GM18870 (cell line): Measurements from ENCODE around the gene ANKRD18A.
A peak's percentile ranks its signal among the peaks of the same experiment; 100 is the strongest.

Source experiments
- ATAC-seq: cut with Tn5 transposase; IDR thresholded peaks from one replicate; pipeline ENCODE4 v1.9.1; 2021; ENCODE audit warnings: moderate library complexity; ENCODE audit not compliant: unreplicated experiment

The ANKRD18A gene

GRCh38 chr9:38620483-38621433, at the start of gene ANKRD18A:
ANKRD18A (minus strand) TSS chr9:38620596; CDS start chr9:38620285, 311 bp downstream.
- peak; percentile 60 for ATAC-seq

- ATAC-seq = no peak
Measured at GRCh38 chr9:38668791-38669466, 48.5 kb upstream of the ANKRD18A start.

GRCh38 chr9:38662763-38663593, 42.6 kb upstream of the ANKRD18A start:
- ATAC-seq = no peak

GRCh38 chr9:38659538-38659937, 39.1 kb upstream of the ANKRD18A start:
- no peak for ATAC-seq

GRCh38 chr9:38656896-38657295, 36.5 kb upstream of the ANKRD18A start:
- no peak for ATAC-seq

- no peak for ATAC-seq
Measured at GRCh38 chr9:38652486-38652885, 32.1 kb upstream of the ANKRD18A start.

- no peak for ATAC-seq
Measured at GRCh38 chr9:38652044-38652443, 31.6 kb upstream of the ANKRD18A start.

- ATAC-seq = no peak
Measured at GRCh38 chr9:38651400-38652042, 31.1 kb upstream of the ANKRD18A start.

- ATAC-seq = no peak
Measured at GRCh38 chr9:38650564-38650963, 30.2 kb upstream of the ANKRD18A start.

GRCh38 chr9:38649731-38650363, 29.5 kb upstream of the ANKRD18A start:
- ATAC-seq = no peak

- ATAC-seq = no peak
Measured at GRCh38 chr9:38644601-38645000, 24.2 kb upstream of the ANKRD18A start.

- no peak for ATAC-seq
Measured at GRCh38 chr9:38643815-38644173, 23.4 kb upstream of the ANKRD18A start.

- ATAC-seq = no peak
Measured at GRCh38 chr9:38642951-38643814, 22.8 kb upstream of the ANKRD18A start.

- ATAC-seq = no peak
Measured at GRCh38 chr9:38641985-38642864, 21.8 kb upstream of the ANKRD18A start.

- ATAC-seq = no peak
Measured at GRCh38 chr9:38641142-38641541, 20.7 kb upstream of the ANKRD18A start.

GRCh38 chr9:38639577-38639940, 19.2 kb upstream of the ANKRD18A start:
- ATAC-seq = no peak

- no peak for ATAC-seq
Measured at GRCh38 chr9:38638881-38639576, 18.6 kb upstream of the ANKRD18A start.

GRCh38 chr9:38634315-38634714, 13.9 kb upstream of the ANKRD18A start:
- ATAC-seq = no peak
